Skin of body (tissue), 1 donor: Measurements from ENCODE around the gene ZNF350. TPM values are rescaled to one million over a fixed set of nuclear protein-coding genes. Genes with fewer than 3 reads are reported as not detected.

Source experiments
- total RNA-seq: library from RNA; depleted of rRNA; stranded (reverse); fragments of >200 nt; gene quantifications from one replicate; pipeline ENCODE4 v1.2.3, GENCODE V29; 2014

The ZNF350 gene
- total RNA-seq, 1 donor from 2014 or later: 11.5 TPM

Other genes with a start within 250 kb of the ZNF350 start
- gene FPR1, start 235.0 kb downstream of the ZNF350 start, total RNA-seq: 9.5 TPM
- 4.0 TPM for gene FPR2, start 225.7 kb downstream of the ZNF350 start, total RNA-seq
- gene FPR3, start 191.7 kb downstream of the ZNF350 start, total RNA-seq: 2.2 TPM
- gene ZNF577, start 98.9 kb downstream of the ZNF350 start, total RNA-seq: 16.3 TPM
- 21.1 TPM for gene ZNF649, start 81.8 kb downstream of the ZNF350 start, total RNA-seq
- gene ZNF613, start 59.4 kb downstream of the ZNF350 start, total RNA-seq: 5.6 TPM
- gene ZNF615, start 21.4 kb upstream of the ZNF350 start, total RNA-seq: 16.2 TPM
- gene ZNF614, start 41.5 kb upstream of the ZNF350 start, total RNA-seq: 10.4 TPM
- 15.5 TPM for gene ZNF432, start 62.0 kb upstream of the ZNF350 start, total RNA-seq
- 29.5 TPM for gene ZNF841, start 108.9 kb upstream of the ZNF350 start, total RNA-seq
- 12.9 TPM for gene ZNF616, start 153.1 kb upstream of the ZNF350 start, total RNA-seq
- 14.0 TPM for gene ZNF836, start 184.8 kb upstream of the ZNF350 start, total RNA-seq
- gene PPP2R1A, start 203.2 kb upstream of the ZNF350 start, total RNA-seq: 53.9 TPM